ENCODE data around the gene RTL3. TPM values are rescaled to one million over a fixed set of nuclear protein-coding genes. Genes with fewer than 3 reads are reported as not detected.

The RTL3 gene
- total and polyA plus RNA-seq, 2 experiments from 2014 or later = not detected

- TF ChIP-seq POLR2AphosphoS5 (IDR thresholded peaks at IDR 0.05; ENCODE audit: low read depth) = no peak
Observed at GRCh38 chrX:78673246-78673645, 14.1 kb upstream of the RTL3 start (continued).

GRCh38 chrX:78665342-78665741 lies 6.2 kb upstream of the RTL3 start:
- no peaks in the 10 kb centered on the region for H3F3A ChIP-seq (replicated peaks; ENCODE audit: low read depth)
- Mint-ChIP-seq H3K27ac (no peak overlapping the region), H3K36me3 (ENCODE audit: low read depth) (peaks cover 6% of the 10 kb centered on the region; the same call in 2 of the 3 replicates), H3K27me3 (ENCODE audit: insufficient read depth, low read depth, poor library complexity) (no peaks in the 10 kb centered on the region), H3K9me3 (no peaks in the 10 kb centered on the region), H3K4me3 (no peak overlapping the region), H3K4me1 (peaks cover 12% of the 10 kb centered on the region)
- H3K4me1 ChIP-seq (ENCODE audit: insufficient read depth) = 0 out of 2 replicates have a peak, but pooled peaks cover 3% of the 10 kb centered on the region
- ATAC-seq (no peak), DNase-seq (ENCODE audit: low spot score) (no peak)
- H3K4me2 ChIP-seq = no peak overlapping the region
- TF ChIP-seq EZH2 (IDR thresholded peaks at IDR 0.05; ENCODE audit: low read depth, unreplicated experiment) (no peak), REST (IDR thresholded peaks at IDR 0.05; ENCODE audit: unreplicated experiment) (no peak), CREB1 (CRISPR knock-in tag; IDR thresholded peaks at IDR 0.05; ENCODE audit: low read depth) (no peak), EZH2phosphoT487 (IDR thresholded peaks at IDR 0.05; ENCODE audit: unreplicated experiment) (no peak), CTCF (conservative IDR thresholded peaks at IDR 0.05; ENCODE audit: low read depth in 2 of 2) (no peak), NANOG (IDR thresholded peaks at IDR 0.05; ENCODE audit: borderline replicate concordance) (no peak), ZNF462 (CRISPR knock-in tag; IDR thresholded peaks at IDR 0.05) (no peak), ZNF331 (CRISPR knock-in tag; IDR thresholded peaks at IDR 0.05; ENCODE audit: low read depth) (no peak), STAT1 (IDR thresholded peaks at IDR 0.05; ENCODE audit: unreplicated experiment) (no peak)
- H3K36me3 ChIP-seq (ENCODE audit: insufficient read depth) = no peaks in the 10 kb centered on the region
- no peak overlapping the region for H3K4me3 ChIP-seq
- H3K9me2 ChIP-seq (ENCODE audit: insufficient read depth) = 0 out of 2 replicates have a peak, but pooled peaks cover 4% of the 10 kb centered on the region
- H2AFZ ChIP-seq = no peak overlapping the region
- H3K27me3 ChIP-seq (ENCODE audit: insufficient read depth) = no peaks in the 10 kb centered on the region
- H3K27ac ChIP-seq (ENCODE audit: low read depth) = no peak overlapping the region
- H4K20me1 ChIP-seq (replicated peaks; ENCODE audit: insufficient read depth) = no peaks in the 10 kb centered on the region
- no peaks in the 10 kb centered on the region for H3K79me2 ChIP-seq (replicated peaks; ENCODE audit: insufficient read depth)

All from GM23338 (cell line).